ENCODE data around the gene RHOA. TPM values are rescaled to one million over a fixed set of nuclear protein-coding genes. Genes with fewer than 3 reads are reported as not detected.

The RHOA gene
- polyA plus RNA-seq, 1 experiment = 549 TPM

DNA sequence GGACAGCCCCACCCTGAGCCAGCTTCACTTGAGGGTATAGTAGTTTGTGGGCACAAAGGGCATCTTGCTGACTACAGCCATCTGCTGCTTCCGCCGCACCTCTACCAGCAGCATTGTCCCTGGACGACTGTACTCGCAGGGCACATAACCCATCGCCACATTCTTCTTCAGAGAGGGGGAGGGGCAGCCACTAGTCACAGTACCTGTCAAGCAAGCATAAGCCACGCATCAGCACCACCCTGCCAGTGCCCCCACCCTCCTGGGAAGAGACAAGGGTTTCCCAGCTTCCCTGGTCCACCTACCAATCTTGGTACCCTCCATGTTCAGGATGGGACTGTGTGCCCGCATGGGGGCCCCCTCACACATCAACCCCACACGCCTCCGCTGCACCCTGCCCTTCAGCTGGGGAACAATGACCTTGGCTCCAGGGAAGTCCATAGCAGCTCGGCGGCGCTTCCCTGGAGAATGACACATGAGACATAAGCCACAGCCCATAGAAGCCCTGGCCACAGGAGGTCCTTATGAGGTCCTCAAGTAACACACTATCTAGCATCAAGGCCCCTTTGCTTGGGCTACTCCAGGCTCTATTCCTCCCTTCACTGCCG is 5.8 kb upstream of the RHOA start:
- H3K4me3 ChIP-seq (ENCODE audit: low read depth, low read length) = no peak overlapping the region
- H3K36me3 ChIP-seq (ENCODE audit: control insufficient read depth, insufficient read depth, low read length) = peaks cover 13% of the 10 kb centered on the region
- POLR2A ChIA-PET = no interaction called here
- no peak for DNase-seq (ENCODE audit: low read depth)
- CTCF ChIA-PET = no interaction called here
- H3K27me3 ChIP-seq (ENCODE audit: control insufficient read depth, insufficient read depth, low read length) = no peaks in the 10 kb centered on the region
- TF ChIP-seq, protein P1, sequence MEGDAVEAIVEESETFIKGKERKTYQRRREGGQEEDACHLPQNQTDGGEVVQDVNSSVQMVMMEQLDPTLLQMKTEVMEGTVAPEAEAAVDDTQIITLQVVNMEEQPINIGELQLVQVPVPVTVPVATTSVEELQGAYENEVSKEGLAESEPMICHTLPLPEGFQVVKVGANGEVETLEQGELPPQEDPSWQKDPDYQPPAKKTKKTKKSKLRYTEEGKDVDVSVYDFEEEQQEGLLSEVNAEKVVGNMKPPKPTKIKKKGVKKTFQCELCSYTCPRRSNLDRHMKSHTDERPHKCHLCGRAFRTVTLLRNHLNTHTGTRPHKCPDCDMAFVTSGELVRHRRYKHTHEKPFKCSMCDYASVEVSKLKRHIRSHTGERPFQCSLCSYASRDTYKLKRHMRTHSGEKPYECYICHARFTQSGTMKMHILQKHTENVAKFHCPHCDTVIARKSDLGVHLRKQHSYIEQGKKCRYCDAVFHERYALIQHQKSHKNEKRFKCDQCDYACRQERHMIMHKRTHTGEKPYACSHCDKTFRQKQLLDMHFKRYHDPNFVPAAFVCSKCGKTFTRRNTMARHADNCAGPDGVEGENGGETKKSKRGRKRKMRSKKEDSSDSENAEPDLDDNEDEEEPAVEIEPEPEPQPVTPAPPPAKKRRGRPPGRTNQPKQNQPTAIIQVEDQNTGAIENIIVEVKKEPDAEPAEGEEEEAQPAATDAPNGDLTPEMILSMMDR (IDR thresholded peaks at IDR 0.05; ENCODE audit: insufficient read depth, low read depth, low read length) = no peak

DNA sequence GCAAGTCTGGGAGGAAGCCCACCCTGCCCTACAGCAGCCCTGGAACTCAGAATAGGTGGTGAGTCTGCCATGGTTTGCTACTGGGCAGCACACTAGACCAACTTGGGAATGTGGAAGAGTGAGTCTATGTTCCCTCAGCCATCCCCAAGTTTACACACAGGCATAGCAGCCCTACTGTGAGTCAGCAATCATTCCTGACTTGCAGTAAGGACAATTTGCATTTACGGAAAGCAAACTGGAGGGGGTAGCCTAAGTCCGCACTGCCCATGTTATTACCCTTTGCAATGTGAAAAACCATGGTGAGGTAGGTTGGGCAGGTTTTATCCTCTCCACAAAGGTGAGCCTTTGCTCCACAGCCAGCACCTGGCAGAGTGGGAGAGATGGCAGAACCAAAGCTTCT is 5.1 kb upstream of the RHOA start:
- ChIA-PET CTCF (no interaction called here), POLR2A (interaction anchor here (0.7 kb wide), 1 partner anchor 409 kb away, joined by 5 read pairs; no protein-coding TSS in a partner anchor)
- H3K4me3 ChIP-seq (ENCODE audit: low read depth, low read length) = no peak overlapping the region
- peaks cover 13% of the 10 kb centered on the region for H3K36me3 ChIP-seq (ENCODE audit: control insufficient read depth, insufficient read depth, low read length)
- no peak for DNase-seq (ENCODE audit: low read depth)
- TF ChIP-seq, protein P1 (IDR thresholded peaks at IDR 0.05; ENCODE audit: insufficient read depth, low read depth, low read length) = no peak
- no peaks in the 10 kb centered on the region for H3K27me3 ChIP-seq (ENCODE audit: control insufficient read depth, insufficient read depth, low read length)

DNA sequence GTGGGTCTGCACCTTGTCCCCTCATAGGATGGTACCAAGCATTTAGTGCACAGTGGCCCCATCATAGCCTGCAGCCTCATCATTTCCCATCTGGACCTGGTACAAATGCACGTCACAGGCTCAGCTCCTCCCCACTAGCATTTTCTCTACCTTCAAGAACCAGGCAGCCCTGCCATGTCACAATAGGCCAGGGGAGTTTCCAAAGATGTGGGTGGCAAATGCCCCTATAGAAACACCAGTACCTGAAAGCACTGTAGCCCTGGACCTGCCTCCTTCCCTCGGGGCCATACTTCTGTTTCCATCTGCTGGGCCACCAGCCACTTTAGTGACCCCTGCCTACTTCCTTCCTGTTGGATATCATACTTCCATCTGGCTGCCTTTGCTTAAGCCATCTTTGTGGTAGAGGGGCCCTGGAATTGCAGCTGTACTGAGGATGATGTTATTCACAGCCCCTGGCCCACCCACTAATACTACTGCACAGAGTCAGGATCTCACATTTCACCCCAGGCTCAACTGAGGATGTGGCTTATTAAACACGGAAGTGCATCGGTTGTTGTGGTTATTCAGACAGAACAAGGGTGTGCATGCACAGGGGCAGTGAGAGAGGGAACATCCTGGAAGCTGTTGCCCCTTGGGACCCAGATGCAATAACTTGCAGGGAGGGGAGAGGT is 4.3 kb upstream of the RHOA start:
- POLR2A ChIA-PET = interaction anchor here (0.7 kb wide), 1 partner anchor 410 kb away, joined by 5 read pairs; no protein-coding TSS in a partner anchor
- CTCF ChIA-PET = interaction anchor here (0.5 kb wide), 1 partner anchor 32 kb away, joined by 4 read pairs; no protein-coding TSS in a partner anchor
- no peaks in the 10 kb centered on the region for H3K27me3 ChIP-seq (ENCODE audit: control insufficient read depth, insufficient read depth, low read length)
- H3K36me3 ChIP-seq (ENCODE audit: control insufficient read depth, insufficient read depth, low read length) = peaks cover 13% of the 10 kb centered on the region
- no peak for DNase-seq (ENCODE audit: low read depth)
- TF ChIP-seq, protein P1 (IDR thresholded peaks at IDR 0.05; ENCODE audit: insufficient read depth, low read depth, low read length) = no peak
- no peak overlapping the region for H3K4me3 ChIP-seq (ENCODE audit: low read depth, low read length)

DNA sequence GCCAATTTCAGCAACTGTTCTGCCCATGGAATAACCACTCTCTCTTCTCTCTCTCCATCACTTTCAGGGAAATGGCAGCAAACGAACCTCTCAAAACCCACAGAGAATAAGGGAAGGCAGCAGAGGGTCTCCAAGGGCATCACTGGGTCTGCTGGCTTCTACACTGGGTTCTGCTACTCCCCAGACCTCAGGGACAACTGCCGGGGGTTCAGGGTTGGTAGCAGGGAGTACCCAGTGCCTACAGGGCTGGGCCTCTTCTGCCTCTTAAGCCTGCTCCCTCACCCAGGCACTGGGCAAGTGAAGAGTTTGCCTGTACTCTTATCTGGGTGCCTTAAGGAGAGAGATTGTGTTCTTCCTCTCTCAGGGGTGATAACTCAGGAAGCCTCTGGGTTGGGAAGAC is 3.0 kb upstream of the RHOA start:
- Histone ChIP-seq H3K27me3 (ENCODE audit: control insufficient read depth, insufficient read depth, low read length) (no peaks in the 10 kb centered on the region), H3K36me3 (ENCODE audit: control insufficient read depth, insufficient read depth, low read length) (peaks cover 13% of the 10 kb centered on the region), H3K4me3 (ENCODE audit: low read depth, low read length) (no peak overlapping the region)
- POLR2A ChIA-PET = interaction anchor here (0.6 kb wide), 1 partner anchor 55 kb away, joined by 3 read pairs; the partner anchor contains the start of gene DAG1
- TF ChIP-seq, protein P1 (IDR thresholded peaks at IDR 0.05; ENCODE audit: insufficient read depth, low read depth, low read length) = no peak
- DNase-seq (ENCODE audit: low read depth) = no peak
- CTCF ChIA-PET = no interaction called here

DNA sequence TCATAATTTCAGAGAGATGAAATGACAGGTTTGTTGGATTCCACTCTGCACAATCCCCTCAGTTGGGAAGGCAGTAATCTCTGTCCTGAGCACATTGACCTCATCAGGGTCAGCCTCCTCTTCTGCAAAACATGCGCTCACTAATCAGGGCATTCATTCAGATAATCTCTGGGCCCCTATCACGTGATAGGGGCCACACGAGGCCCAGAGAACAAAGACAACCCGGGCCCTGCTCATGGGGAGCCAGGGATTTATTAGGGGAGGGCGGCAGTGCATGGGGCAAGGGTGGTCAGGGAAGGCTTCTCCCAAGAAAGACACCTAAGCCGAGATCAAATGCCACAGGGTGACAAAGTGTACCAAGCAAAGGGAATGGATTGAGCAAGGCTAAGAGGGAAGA is 1.6 kb upstream of the RHOA start:
- ChIA-PET POLR2A (no interaction called here), CTCF (interaction anchor here (1.0 to 1.1 kb wide), 2 partner anchors 36 to 86 kb away, joined by 3 read pairs; no protein-coding TSS in a partner anchor)
- DNase-seq (ENCODE audit: low read depth) = no peak
- H3K36me3 ChIP-seq (ENCODE audit: control insufficient read depth, insufficient read depth, low read length) = peaks cover 11% of the 10 kb centered on the region
- H3K4me3 ChIP-seq (ENCODE audit: low read depth, low read length) = no peak overlapping the region
- H3K27me3 ChIP-seq (ENCODE audit: control insufficient read depth, insufficient read depth, low read length) = no peaks in the 10 kb centered on the region
- TF ChIP-seq, protein P1 (IDR thresholded peaks at IDR 0.05; ENCODE audit: insufficient read depth, low read depth, low read length) = no peak
